GM19372 (cell line): ENCODE results near the gene GALNT10.
A peak's percentile ranks its signal among the peaks of the same experiment; 100 is the strongest.
"Not testable (repeated sequence)": the region's sequence is repeated elsewhere in the genome, so short reads cannot be mapped to it uniquely, and the experiment has no call there.

Experiments
- ATAC-seq: cut with Tn5 transposase; IDR thresholded peaks from one replicate; pipeline ENCODE4 v1.9.1; 2021; ENCODE audit warnings: mild to moderate bottlenecking, low read depth, moderate library complexity; ENCODE audit not compliant: unreplicated experiment

Gene GALNT10

DNA sequence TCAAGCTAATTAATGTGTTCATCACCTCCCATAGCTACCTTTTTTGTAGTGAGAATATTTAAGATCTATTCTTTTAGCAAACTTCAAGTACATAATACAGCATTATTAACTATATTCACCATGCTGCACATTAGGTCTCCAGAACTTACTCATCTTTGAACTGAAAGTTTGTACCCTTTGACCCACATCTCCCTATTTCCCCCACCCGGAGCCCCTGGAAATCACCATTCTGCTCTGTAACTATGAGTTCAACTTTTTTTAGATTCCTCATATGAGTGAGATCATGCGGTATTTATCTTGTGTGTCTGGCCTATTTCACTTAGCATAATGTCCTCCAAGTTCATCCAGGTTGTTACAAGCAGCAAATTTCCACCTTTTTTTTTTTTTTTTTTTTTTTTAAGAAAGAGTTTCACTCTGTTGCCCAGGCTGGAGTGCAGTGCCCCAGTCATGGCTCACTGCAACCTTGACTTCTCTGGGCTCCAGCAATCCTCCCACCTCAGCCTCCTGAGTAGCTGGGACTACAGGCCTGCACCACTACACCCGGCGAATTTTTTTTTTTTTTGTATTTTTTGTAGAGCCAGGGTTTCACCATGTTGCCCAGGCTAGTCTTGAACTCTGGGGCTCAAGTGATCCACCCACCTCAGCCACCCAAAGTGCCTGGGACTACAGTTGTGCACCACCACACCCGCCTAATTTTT is 154.9 kb downstream of the GALNT10 start:
- peak; percentile 63 for ATAC-seq

DNA sequence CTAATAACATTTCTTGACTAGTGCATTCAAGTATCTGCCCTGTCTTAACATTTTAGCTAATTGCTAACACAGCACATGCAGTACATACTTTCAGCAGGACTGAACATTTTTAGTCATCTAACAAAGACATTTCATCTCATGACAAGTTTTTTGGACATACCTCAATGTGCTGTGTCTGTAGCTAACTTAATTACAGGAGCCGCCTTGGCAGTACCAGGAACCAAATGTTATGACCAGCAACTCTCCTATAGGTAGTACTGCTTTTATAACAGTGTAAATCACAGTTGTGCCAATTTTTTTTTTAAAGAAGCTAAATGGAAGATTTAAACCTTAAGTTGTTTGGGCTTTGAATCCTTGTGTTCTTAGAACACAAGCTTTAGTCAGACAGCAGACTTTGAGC is 155.9 kb downstream of the GALNT10 start:
- no peak for ATAC-seq

DNA sequence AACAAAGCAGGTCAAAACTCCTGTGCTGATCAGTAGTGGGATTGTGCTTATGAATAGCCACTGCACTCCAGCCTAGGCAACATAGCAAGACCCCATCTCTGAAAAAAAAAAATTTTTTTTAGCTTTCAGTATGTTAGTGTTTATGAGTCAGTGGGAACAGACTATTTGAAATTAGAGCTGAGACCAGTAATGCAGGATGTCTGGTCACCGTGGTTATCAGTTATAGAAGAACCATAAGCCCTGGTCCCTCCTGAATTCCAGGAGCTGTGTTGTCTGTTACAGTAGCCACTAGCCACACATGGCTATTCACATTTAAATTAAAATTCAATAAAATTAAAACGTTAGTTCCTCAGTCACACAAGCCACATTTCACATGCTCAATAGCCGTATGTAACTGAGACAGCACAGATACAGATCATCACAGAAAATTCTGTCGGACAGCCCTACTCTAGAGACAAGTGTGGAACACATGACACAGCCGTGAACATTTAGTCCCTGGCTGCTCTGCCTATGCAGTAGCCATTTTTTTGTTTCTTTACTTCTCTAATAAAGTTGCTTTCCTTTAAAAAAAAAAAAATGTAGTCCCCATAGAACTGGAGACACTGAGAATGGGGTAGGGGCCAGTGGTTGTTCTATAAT is 159.2 kb downstream of the GALNT10 start:
- no peak for ATAC-seq

DNA sequence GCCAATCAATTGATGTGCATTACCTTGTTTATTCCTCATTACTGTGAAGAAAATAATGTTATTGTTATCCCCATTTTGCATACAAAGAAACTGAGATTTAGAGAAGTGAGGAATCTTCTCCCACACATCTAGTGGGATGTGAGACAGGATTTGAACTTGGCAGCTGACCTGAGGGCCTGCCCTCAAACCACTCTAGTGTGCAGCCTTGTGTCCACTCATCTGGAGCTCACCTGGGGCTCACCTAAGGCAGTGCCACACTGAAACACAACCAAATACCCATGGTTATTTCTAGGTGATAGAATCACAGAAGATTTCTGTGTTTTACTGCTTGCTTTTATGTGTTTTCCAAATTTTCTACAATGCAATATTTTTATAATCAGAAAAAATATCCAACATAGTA is 160.6 kb downstream of the GALNT10 start:
- ATAC-seq, result no peak

DNA sequence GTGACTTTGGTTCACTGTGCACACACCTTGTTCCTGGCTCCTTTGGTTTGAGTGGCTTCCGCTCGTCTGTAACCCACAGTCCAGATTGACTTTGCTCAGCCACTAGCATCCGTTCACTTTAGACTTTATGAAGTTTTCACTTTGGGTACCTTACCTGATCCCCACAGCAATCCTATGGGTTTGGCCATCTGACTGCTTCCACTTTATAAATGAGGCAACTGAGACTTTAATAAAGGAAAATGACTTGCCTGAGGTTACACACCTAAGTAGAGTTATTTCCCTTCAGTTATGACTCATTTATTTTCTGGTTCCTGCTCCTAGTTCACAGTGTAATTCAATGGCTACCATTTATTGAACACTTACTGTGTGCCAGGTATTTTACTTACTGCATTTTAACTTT is 161.0 kb downstream of the GALNT10 start:
- ATAC-seq, result no peak

DNA sequence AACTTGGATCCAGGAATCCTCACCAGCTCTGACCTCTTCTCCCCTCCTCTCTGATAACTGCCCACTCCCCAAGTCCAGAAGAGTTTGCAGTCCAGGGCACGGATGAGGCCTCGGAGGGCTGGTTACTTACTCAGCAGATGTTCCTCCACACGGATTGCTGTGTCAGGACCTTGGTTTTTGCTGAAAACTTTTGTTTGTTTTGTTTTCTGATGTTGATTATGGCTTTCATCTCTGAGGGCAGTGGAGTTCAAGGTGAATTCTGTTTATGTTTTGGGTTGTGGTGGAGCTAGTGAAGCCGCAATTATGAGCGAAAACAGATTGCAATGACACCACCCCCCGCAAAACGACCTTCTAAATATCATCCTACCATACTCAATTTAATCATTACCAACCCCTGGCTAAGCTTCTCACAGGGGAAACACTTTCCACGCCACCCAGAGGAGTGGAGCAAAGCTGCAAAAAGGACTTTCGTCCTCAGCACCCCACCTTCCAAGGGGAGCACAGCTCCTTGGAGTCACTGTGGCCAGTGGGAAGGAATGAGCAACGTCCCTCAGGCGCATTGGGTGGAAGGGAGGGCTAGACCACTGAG is 162.5 kb downstream of the GALNT10 start:
- no peak for ATAC-seq

DNA sequence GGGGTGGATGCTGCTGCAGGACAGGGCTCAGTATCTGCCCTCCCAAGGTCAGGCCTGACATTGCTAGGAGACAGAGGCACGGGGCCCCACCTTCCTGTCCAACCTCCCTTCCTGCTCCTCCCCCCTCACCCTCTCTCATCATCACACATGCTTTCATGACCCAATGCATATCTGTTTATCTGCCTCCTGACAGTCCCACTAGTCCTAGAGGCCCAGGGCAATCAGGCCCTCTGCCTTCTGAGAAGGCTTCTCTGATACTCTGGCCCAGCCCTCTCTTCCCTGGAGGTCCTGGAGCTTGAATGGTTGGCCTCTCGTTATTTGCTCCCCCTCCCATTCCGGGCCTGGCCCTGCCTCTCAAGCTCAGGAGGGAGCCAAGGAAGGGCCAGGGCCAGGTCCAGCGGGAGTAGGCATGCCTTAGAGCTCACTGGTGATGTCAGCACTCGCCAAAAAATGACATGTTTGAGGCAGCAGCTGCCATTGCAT is 164.6 kb downstream of the GALNT10 start:
- ATAC-seq, result no peak

DNA sequence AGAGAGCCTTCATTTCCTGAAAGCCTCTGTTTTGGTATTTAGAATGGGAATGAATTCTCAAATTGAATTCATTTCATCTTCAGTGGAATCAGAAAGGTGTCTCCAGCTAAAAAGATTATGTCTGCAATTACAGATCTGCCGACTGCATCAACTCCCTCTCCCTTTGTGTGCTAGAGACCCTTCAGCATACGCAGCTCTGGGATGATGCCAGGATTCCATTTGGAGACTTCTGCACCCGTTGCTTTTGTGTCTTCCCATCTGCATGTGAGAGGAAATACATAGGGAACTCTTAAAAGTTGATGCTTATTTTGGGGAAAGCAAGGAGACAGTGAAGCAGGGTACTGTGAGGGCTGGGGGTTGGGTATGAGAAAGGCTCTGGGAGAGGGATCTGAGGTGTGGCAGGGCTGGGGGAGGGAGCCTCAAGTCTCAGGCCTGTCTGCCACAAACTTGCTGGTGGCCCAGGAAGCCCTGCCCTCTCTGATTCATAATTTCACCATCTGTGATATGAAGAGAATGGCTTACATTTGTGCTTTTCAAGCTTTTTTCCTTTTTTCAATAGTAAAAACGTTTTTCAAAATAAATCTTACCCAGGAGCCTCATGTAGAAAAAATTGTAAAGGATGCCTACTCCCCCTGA is 165.6 kb downstream of the GALNT10 start:
- ATAC-seq, result no peak

DNA sequence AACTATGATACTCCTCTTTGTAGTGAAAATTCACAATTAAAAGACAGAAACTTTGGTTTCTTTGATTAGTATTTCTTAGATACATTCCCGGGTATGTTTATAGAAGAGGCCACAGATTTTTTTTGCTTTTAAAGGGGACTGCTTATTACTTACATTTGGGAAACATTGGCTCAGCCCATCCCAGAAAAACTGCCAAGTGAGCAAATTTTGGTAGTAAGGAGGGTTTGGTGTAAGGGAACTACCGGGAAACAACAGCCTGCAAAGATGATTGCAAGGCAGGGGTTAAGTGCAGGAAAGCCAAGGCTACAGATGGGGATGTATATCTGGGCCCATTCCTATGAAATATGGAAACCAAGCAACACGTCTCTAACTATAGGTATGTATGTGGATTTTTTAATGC is 166.4 kb downstream of the GALNT10 start:
- no peak for ATAC-seq

DNA sequence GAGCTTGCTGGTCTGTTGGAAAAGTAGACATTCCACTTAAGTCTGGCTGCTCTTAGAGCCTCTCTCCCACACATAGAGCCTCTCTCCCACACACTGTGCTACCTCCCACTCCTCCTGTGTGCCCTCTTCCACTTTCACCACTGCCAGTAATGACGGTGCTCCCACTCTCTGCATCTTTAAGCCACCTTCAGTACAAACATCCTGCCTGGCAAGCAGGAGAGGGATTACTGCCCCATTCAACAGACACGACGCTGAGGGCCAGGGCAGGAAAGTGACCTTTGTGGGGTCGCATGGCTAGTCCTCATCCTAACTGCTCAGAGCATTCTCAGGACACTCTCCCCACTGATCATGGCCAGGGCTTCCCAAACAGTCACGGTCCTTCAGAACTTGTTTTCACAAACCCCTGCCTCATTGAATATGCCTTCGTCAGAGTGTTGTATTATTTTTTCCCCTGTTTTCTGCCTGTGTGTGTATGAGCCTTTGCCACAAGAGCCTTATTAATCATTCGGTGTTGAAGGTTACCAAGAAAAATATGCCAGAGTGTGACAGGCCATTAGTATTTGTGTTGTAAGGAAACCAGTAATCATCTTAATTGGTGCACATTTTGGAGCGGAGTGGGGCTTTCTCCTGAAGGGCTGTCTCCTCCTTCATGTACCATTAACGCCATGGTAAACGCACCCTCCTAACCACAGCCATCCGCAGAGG is 168.1 kb downstream of the GALNT10 start:
- ATAC-seq, result no peak

DNA sequence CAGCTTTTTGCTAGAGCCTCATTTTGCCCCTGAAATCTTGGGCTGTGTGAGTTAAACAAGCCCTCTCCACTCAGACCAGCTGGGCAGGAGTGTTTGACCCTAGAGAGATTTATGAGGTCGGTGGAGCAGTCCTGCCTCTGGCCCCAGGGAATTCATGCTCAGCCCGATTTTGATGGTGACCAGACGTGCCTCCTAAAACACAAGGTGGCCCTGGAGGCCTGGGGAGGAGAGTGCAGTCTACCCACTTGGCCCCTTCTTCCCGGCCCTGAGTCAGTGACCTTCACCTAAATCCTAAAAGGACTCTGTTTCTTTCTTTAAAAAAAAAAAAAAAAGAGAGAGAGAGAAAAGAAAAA is 168.7 kb downstream of the GALNT10 start:
- ATAC-seq, result no peak

DNA sequence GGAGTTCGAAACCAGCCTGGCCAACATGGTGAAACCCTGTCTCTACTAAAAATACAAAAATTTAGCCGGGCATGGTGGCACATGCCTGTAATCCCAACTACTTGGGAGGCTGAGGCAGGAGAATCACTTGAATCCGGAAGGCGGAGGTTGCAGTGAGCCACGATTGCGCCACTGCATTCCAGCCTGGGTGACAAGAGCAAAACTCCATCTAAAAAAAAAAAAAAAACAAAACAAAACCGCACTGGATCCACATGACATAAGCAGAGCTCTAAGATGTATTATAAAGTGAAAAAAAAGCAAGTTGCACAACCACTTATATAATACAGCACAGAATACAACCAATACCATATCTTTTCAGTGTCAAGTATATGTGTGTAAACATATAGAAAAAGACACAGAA is 169.7 kb downstream of the GALNT10 start:
- ATAC-seq, result not testable (repeated sequence)

DNA sequence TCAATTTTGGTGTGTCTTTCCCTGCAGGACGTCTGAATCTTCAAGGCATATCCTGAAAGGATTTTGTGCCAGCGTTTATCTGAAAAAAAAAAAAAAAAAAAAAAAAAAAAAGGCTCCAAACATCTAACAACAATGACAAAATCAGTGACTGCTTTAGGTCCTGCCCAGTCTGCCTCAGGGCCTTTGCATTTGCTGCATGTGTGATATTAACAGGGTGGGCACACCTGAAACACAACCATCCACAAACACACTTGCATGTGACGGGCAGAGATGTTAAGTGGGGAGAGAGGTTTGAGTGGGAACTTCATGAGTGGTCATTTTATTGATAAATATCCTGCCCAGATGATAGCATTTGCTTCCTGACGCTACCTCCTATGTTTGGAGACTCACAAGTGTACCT is 172.9 kb downstream of the GALNT10 start:
- no peak for ATAC-seq

DNA sequence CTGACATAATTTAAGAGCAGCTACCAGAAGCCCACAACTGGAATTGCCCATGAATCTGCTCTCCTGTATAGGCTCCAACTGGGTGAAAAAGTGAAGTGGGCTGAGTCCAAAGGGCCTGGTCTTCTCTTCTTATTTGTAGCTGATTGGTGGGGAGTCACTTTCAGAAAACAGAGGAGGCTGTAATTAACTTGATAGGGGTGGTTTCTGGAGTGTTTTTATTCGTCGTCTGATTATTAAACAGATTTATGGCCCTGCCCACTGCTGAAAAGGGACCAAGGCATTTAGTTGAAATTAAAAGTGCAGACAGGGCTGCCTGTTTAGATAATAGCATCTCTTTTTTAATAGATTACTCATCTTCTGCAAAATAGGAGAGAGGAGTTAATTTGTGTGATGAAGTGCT is 174.2 kb downstream of the GALNT10 start:
- no peak for ATAC-seq

DNA sequence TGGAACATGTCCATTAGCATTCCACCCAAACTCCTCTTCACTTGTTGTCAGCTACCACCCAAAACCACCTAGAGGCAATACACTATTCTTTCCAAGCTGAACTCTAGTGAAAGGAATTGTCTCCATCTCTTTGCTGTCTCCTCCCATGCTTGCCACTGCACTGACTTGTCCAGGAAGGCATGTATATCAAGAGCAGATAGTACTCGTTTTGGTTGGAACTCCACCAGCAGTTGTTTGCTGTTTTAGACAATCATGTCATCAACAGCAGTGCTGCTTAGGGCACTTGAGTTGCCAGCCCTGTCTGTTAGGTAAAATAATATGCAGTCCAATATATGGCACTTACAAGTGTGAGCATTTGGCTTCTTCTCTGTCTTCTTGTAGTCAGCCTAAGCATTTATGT is 175.3 kb downstream of the GALNT10 start:
- ATAC-seq, result no peak

DNA sequence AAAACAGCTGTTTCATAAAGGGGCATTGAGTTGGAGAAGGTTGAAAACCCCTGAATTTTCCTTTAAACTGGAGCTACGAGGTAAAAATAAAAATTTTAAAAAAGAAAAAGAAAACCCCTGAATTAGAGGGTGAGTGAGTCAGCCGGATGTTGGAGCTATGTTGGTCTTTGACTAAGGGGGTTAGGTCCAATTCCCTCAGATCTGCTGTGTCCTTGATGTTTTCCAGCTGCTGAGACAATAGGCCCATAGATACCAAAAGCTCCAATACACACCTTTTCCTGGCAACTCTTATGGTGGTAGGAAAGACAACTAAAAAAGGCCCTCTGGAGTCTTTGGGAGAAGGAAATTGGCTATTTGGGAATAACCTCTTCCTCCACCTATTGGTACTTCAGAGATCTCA is 175.8 kb downstream of the GALNT10 start:
- ATAC-seq, result no peak

DNA sequence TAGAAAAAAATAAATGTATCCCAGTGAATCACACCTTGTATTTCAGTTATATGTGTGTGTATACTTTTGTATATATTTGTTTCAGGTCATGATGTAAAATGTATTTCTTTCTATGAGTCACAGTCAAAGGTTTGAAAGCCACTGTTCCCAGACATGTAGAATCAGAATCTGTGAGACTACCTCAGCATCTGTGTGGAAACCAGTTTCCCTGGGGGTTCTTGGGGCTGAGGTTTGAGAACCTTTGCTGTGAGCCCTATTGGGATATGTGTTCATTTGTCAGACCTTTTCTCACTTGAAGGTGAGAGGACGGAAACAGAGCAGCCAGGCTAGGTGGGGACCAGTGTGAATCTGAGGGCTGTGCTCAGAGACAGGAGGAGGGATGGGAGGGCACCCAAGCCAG is 176.6 kb downstream of the GALNT10 start:
- no peak for ATAC-seq

DNA sequence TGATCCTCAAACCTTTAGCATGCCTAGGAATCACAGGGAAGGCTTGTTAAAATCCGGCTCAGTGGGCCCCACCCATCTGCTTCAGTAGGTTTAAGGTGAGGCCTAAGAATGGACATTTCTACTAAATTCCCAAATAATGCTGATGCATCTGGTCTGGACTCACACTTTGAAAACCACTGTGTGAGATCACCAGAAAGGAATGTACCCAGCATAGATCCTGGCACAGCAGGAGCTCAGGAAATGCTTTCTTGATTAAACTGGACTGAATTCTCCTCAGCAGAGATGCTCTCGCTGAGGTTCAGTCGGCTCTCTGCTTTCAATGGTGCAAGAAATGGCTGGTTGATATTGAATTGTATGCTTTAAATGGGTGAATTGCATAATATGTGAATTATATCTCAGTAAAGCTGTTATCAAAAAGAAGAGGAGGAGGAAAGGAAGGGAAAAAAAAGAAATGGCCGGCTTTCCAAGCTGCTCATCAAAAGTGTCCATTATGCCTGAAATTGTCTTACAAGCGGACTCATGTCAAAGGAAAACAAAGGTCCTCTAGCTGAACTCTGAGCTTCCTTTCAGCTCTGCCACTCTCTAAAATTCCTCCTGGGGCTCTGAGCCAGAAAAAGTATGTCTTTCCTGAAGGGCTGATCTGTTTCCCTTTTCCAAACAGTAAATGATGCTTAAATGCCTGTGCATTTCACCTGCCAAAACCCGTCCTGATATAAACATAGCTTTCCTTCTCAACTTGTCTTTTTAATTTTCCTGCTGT is 177.7 kb downstream of the GALNT10 start:
- no peak for ATAC-seq

DNA sequence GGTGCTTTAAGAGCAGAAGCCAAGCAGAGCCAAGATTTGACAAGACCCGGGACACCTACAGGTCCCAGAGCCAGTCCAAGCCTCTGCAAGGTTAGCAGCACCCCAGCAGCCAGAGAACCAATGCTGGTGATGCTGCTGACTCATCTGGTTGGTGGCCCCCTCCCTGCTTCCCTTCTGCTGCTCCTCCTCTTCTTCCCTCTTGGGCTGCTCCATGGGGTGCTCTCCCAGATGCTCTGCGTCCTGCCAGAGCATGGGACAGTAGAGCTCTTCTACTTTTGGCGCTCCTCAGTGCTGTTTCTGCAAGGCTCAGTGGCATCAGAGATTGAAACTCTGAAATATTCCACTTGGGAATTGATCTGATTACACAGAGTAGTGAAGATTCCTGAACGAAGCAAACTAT is 179.1 kb downstream of the GALNT10 start:
- ATAC-seq, result no peak

DNA sequence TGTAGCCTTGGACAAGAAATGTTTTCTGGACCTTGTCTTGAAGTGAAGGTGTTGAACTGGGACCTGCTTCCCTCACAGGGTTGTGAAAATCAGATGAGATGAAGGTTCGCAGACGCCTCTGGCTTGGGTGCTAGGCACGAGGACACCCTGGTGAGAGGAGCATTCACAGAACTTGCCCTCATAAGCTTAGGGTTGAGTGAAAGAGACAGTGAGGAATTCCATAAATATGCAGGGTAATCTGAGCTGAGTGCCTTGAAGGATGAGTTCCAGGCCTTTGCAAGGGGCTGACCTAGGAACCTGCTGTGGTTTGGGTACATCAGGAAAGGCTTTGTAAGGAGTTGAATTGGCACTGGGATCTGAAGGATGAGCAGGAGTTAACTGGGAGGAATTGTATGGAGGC is 179.6 kb downstream of the GALNT10 start:
- ATAC-seq, result no peak
